OCI-LY3 (cell line): Measurements from ENCODE around the gene SOX8.

Source experiments
- CTCF ChIP-seq: fragments of 200-600, 300-600 bp; sonication (generic); IDR thresholded peaks from 2 replicates; pipeline ENCODE4 v1.5.1; 2014; ENCODE audit warnings: antibody characterized with exemption, low read length, low read depth
- EZH2phosphoT487 ChIP-seq: fragments of 200-600 bp; shearing (Covaris generic); IDR thresholded peaks from 2 replicates; pipeline ENCODE4 v1.6.1; 2018; ENCODE audit warnings: antibody characterized with exemption, mixed run types, low read depth

DNA sequence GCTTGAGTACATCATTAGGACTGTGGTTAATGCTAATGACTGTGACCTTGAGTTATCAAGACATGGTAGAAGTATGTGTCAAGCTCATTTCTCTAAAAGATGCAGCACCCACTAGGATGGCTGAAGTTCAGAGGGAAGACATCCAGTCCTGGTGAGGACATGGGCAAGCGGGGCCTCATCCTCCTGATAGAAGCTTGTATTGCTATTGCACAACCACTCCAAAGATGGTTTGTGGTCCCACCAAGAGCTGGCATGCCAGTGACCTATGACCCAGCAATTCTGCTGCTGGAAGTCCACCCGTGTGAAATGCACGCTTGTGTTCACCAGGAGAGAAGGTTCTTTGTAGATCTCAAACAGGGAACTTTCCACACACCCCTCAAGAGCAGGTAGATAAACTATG is 14.2 kb downstream of the SOX8 start:
- TF ChIP-seq CTCF (no peak), EZH2phosphoT487 (no peak)
